HG03520 (cell line): ENCODE data around the gene KEL.

ENCODE experiments used
- ATAC-seq: cut with Tn5 transposase; IDR thresholded peaks from one replicate; pipeline ENCODE4 v1.9.1; 2021; ENCODE audit warnings: mild to moderate bottlenecking, moderate library complexity; ENCODE audit not compliant: unreplicated experiment

The KEL gene

GRCh38 chr7:142899661-142900060 is 62.5 kb downstream of the KEL start:
- ATAC-seq = no peak

GRCh38 chr7:142898377-142899170 is 63.6 kb downstream of the KEL start:
- no peak for ATAC-seq

GRCh38 chr7:142897691-142898090 is 64.5 kb downstream of the KEL start:
- no peak for ATAC-seq

GRCh38 chr7:142896741-142897379 is 65.3 kb downstream of the KEL start:
- no peak for ATAC-seq

- no peak for ATAC-seq
These were observed 66.0 kb downstream of the KEL start for GRCh38 chr7:142896151-142896550.

- ATAC-seq = no peak
These were observed 67.1 kb downstream of the KEL start for GRCh38 chr7:142894985-142895593.

- ATAC-seq = no peak
These were observed 67.8 kb downstream of the KEL start for GRCh38 chr7:142894112-142894984.

- no peak for ATAC-seq
These were observed 69.2 kb downstream of the KEL start for GRCh38 chr7:142892951-142893350.

GRCh38 chr7:142891490-142892082 is 70.6 kb downstream of the KEL start:
- ATAC-seq = no peak
